K562 (cell line): ENCODE data around the gene ADIPOQ. TPM values are rescaled to one million over a fixed set of nuclear protein-coding genes. Genes with fewer than 3 reads are reported as not detected.
A peak's percentile ranks its signal among the peaks of the same experiment; 100 is the strongest.
"Not testable (repeated sequence)": the region's sequence is repeated elsewhere in the genome, so short reads cannot be mapped to it uniquely, and the experiment has no call there.

Experiments used
- ATAC-seq: fragments of 200-7000 bp; cut with Tn5 transposase; 3 replicates; pipeline ENCODE4 v1.9.1; 2020; ENCODE audit warnings: moderate library complexity
- BruUV-seq: library from RNA; stranded (reverse); fragments of 400-500 nt; replicated peaks from 2 replicates; lab custom pipeline; 2021; lab: Mats Ljungman, UMichigan
- CTCF ChIA-PET: fragments of 300-600 bp; formaldehyde crosslinking; extraction: SDS; loops from one replicate; lab custom pipeline; 2021; ENCODE audit warnings: low intra/inter-chr PET ratio; lab: Yijun Ruan, JAX
- POLR2A ChIA-PET: fragments of 300-600, 350-650 bp; sonication (Branson Sonifier 250); formaldehyde crosslinking; extraction: SDS; loops from one replicate; lab custom pipeline; 2021; ENCODE audit warnings: antibody characterized with exemption, inconsistent platforms; lab: Yijun Ruan, JAX
- DNase-seq, 4 experiments: peaks; one replicate each; pipeline versions ENCODE4 v3.0.0 to v3.0.0-alpha.2; 2011 to 2018; ENCODE audit warnings: low spot score in 3 of 4, mixed read lengths in 3 of 4; ENCODE audit errors: extremely low read depth in 1 of 4
- FAIRE-seq: peaks from 2 replicates; lab custom pipeline; 2011; peaks lifted over from hg19 to GRCh38; lab: Jason Lieb, UNC
- H2AFZ ChIP-seq: 2 replicates; pipeline ENCODE4 v1.6.0; 2011; ENCODE audit warnings: low read depth, low read length, control low read depth, inconsistent platforms
- H3K27ac ChIP-seq: fragments of 200-600 bp; 3 replicates; pipeline ENCODE4 v1.8.0; 2011; ENCODE audit warnings: low read depth, mild to moderate bottlenecking, control low read depth, inconsistent platforms, low read length, moderate library complexity, mixed read lengths; ENCODE audit errors: extremely low read depth
- H3K27me3 ChIP-seq, 2 experiments: fragments of 300-600 bp in 1 of 2; 2 replicates in 1 of 2; 3 replicates in 1 of 2; pipeline versions ENCODE4 v1.6.0 to v1.8.0; 2011; ENCODE audit warnings: inconsistent platforms in 2 of 2, low read length in 2 of 2, mild to moderate bottlenecking in 1 of 2, mixed read lengths in 1 of 2, moderate library complexity in 1 of 2; ENCODE audit not compliant: control insufficient read depth in 2 of 2, insufficient read depth in 2 of 2
- H3K36me3 ChIP-seq: fragments of 300-600 bp; 3 replicates; pipeline ENCODE4 v1.8.0; 2011; ENCODE audit warnings: mild to moderate bottlenecking, low read length, inconsistent platforms; ENCODE audit not compliant: control insufficient read depth, insufficient read depth
- H3K4me1 ChIP-seq, 2 experiments: fragments of 200-600 bp in 1 of 2; replicated peaks in 1 of 2; 2 replicates in 1 of 2; 3 replicates in 1 of 2; pipeline versions ENCODE4 v1.5.1 to v1.8.0; 2011; ENCODE audit warnings: inconsistent platforms in 2 of 2, low read length in 2 of 2, mild to moderate bottlenecking in 1 of 2, mixed read lengths in 1 of 2, moderate library complexity in 1 of 2; ENCODE audit not compliant: control insufficient read depth in 2 of 2, insufficient read depth in 2 of 2
- H3K4me2 ChIP-seq: 2 replicates; pipeline ENCODE4 v1.6.1; 2011; ENCODE audit warnings: low read length, control low read depth, inconsistent platforms, mixed read lengths; ENCODE audit not compliant: insufficient read depth
- H3K4me3 ChIP-seq: fragments of 200-600 bp; sonication (generic), shearing (Covaris generic); 2 replicates; pipeline ENCODE4 v1.5.1; 2016; ENCODE audit warnings: control low read depth, inconsistent platforms
- H3K79me2 ChIP-seq: fragments of 200-600 bp; 3 replicates; pipeline ENCODE4 v1.8.0; 2011; ENCODE audit warnings: low read length, inconsistent platforms; ENCODE audit not compliant: control insufficient read depth, insufficient read depth
- H3K9ac ChIP-seq, 2 experiments: 2 replicates each; pipeline versions ENCODE4 v1.6.0 to v1.6.1; 2011; ENCODE audit warnings: low read depth in 2 of 2, low read length in 2 of 2, control low read depth in 1 of 2, inconsistent platforms in 1 of 2, mild to moderate bottlenecking in 1 of 2, mixed read lengths in 1 of 2; ENCODE audit not compliant: insufficient read depth in 1 of 2
- H3K9me1 ChIP-seq: one replicate; pipeline ENCODE4 v1.6.0; 2011; ENCODE audit warnings: inconsistent platforms, mild to moderate bottlenecking, low read length, moderate library complexity; ENCODE audit not compliant: control insufficient read depth, insufficient read depth
- H3K9me3 ChIP-seq: replicated peaks from 2 replicates; pipeline ENCODE4 v1.5.1; 2011; ENCODE audit warnings: low read depth, low read length, inconsistent platforms; ENCODE audit not compliant: control insufficient read depth, insufficient read depth
- H4K20me1 ChIP-seq: replicated peaks from 2 replicates; pipeline ENCODE4 v1.6.1; 2011; ENCODE audit warnings: low read length, inconsistent platforms, mixed read lengths; ENCODE audit not compliant: control insufficient read depth, insufficient read depth
- DDX20 ChIP-seq: fragments of 450-650 bp; IDR thresholded peaks from 2 replicates; pipeline ENCODE4 v1.6.1; 2016; ENCODE audit warnings: missing genetic modification characterization, low read depth, mild to moderate bottlenecking, missing compliant biosample characterization, moderate library complexity
- DMBX1 ChIP-seq: fragments of 250-450 bp; sonication (Bioruptor Pico); IDR thresholded peaks from 2 replicates; pipeline ENCODE4 v1.8.0; 2022; ENCODE audit warnings: inconsistent platforms, mild to moderate bottlenecking, moderate library complexity, borderline replicate concordance
- HINFP ChIP-seq: fragments of 450-650 bp; conservative IDR thresholded peaks from 2 replicates; pipeline ENCODE4 v1.6.1; 2016; ENCODE audit warnings: missing genetic modification characterization, low read depth, mild to moderate bottlenecking, control low read depth, missing compliant biosample characterization
- NR4A1 ChIP-seq, 2 experiments: fragments of 250-450 bp in 1 of 2; fragments of 450-650 bp in 1 of 2; sonication (Bioruptor Pico) in 1 of 2; IDR thresholded peaks; 2 replicates each; pipeline versions ENCODE4 v1.4.0 to v1.6.1; 2016 to 2020; ENCODE audit warnings: mild to moderate bottlenecking in 2 of 2, missing compliant biosample characterization in 1 of 2, missing genetic modification characterization in 1 of 2, moderate library complexity in 1 of 2
- PTRF ChIP-seq: fragments of 450-650 bp; IDR thresholded peaks from 2 replicates; pipeline ENCODE4 v1.6.1; 2016; ENCODE audit warnings: mild to moderate bottlenecking, missing genetic modification characterization, missing compliant biosample characterization
- PTTG1 ChIP-seq: fragments of 450-650 bp; IDR thresholded peaks from 2 replicates; pipeline ENCODE4 v1.6.1; 2016; ENCODE audit warnings: low read depth, mild to moderate bottlenecking, missing genetic modification characterization, missing compliant biosample characterization
- ZNF583 ChIP-seq: fragments of 250-450 bp; sonication (Bioruptor Pico); IDR thresholded peaks from 2 replicates; pipeline ENCODE4 v1.4.0; 2020
- ZNF592 ChIP-seq: fragments of 450-650 bp; IDR thresholded peaks from 2 replicates; pipeline ENCODE4 v1.6.1; 2017; ENCODE audit warnings: antibody characterized with exemption, mild to moderate bottlenecking
- ZNF668 ChIP-seq: fragments of 250-450 bp; sonication (Bioruptor Pico); IDR thresholded peaks from 2 replicates; pipeline ENCODE4 v1.8.0; 2022; ENCODE audit warnings: mild to moderate bottlenecking, inconsistent platforms
- WGBS: fragments of 100-300 bp; shearing (Covaris generic); methylation state at CpG from one replicate; pipeline ENCODE4 v1.1.6; 2016; ENCODE audit warnings: low coverage, mixed read lengths; ENCODE audit not compliant: insufficient coverage; ENCODE audit errors: missing lambda C conversion rate; 5-methylcytosine and 5-hydroxymethylcytosine counted together
- in situ Hi-C: fragments of 300-500 bp; cut with MboI; formaldehyde crosslinking; loops from 4 replicates; pipeline ENCODE4 v1.15.0; 2018; ENCODE audit warnings: inconsistent platforms, mixed read lengths
- intact Hi-C: fragments of 100-400 bp; cut with micrococcal nuclease; formaldehyde crosslinking; loops from 2 replicates; pipeline ENCODE4 v1.14.2; 2022
- polyA plus RNA-seq, 8 experiments: library from polyadenylated mRNA; depleted of rRNA in 4 of 8; stranded (reverse) in 5 of 8; unstranded in 3 of 8; fragments of >200 nt; fragmentation: Nextera tagmentation in 2 of 8; fragmentation: Illumina TruSeq in 1 of 8; extraction: Ambion mirVana in 2 of 8; extraction: Trizol in 1 of 8; gene quantifications; 2 replicates each; pipeline versions ENCODE4 v1.2.1 to v1.2.3, GENCODE V29; 2011 to 2014; ENCODE audit warnings: inconsistent platforms in 1 of 8, missing spikeins in 1 of 8
- total RNA-seq, 7 experiments: library from RNA; depleted of rRNA in 6 of 7; stranded (reverse); fragments of >200 nt in 6 of 7; fragmentation: Illumina TruSeq in 2 of 7; extraction: Trizol in 2 of 7; gene quantifications; 2 replicates each; pipeline versions ENCODE4 v1.2.1 to v1.2.3, GENCODE V29; 2011 to 2021; ENCODE audit warnings: low replicate concordance in 1 of 7
- TF ChIP-seq, protein P1 (sequence below): fragments of 450-650 bp; formaldehyde crosslinking; IDR thresholded peaks from 2 replicates; pipeline ENCODE4 v1.4.0; 2020; ENCODE audit warnings: mild to moderate bottlenecking, moderate library complexity

Gene ADIPOQ
- total and polyA plus RNA-seq, 9 of the 15 experiments (the other 6 are each of a cell fraction or from before 2014, with no cell fraction given) = 0.01 to 0.04 (median 0.03) TPM; not detected in 4

DNA sequence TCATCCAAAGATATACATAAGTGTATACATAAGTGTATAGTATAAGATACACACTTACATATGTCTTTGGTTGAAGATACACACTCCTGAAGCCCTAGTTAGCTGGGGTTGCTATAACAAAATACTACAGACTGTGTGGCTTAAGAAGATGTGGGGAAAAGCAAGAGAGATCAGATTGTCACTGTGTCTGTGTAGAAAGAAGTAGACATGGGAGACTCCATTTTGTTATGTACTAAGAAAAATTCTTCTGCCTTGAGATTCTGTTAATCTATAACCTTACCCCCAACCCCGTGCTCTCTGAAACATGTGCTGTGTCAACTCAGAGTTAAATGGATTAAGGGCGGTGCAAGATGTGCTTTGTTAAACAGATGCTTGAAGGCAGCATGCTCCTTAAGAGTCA lies 50.6 kb downstream of the ADIPOQ start:
- ATAC-seq; FAIRE-seq; H3K27ac ChIP-seq; CTCF ChIA-PET; H3K9ac ChIP-seq; H4K20me1 ChIP-seq; H3K9me1 ChIP-seq; DNase-seq; H3K4me2 ChIP-seq; H3K27me3 ChIP-seq; POLR2A ChIA-PET; H3K4me3 ChIP-seq; in situ Hi-C loops; H2AFZ ChIP-seq; H3K9me3 ChIP-seq; BruUV-seq; intact Hi-C loops; H3K79me2 ChIP-seq; H3K36me3 ChIP-seq; TF ChIP-seq NR4A1 (CRISPR knock-in tag; IDR thresholded peaks at IDR 0.05): not testable (repeated sequence)
- H3K4me1 ChIP-seq = peaks cover 4 to 18% of the 10 kb centered on the region in 2 experiments; a peak in 4 of 5 replicates
- WGBS = no CpG with 5 or more reads among the region's 2 CpGs
- 0 out of 2 replicates have a peak, but pooled peaks have one; percentile 39 for TF ChIP-seq HINFP (tag)
- TF ChIP-seq ZNF592 = peak; percentile 98
- peak; percentile 85 for TF ChIP-seq PTRF
- TF ChIP-seq ZNF583 = peak; percentile 65; the same call in 1 of the 2 replicates
- TF ChIP-seq, protein P1, sequence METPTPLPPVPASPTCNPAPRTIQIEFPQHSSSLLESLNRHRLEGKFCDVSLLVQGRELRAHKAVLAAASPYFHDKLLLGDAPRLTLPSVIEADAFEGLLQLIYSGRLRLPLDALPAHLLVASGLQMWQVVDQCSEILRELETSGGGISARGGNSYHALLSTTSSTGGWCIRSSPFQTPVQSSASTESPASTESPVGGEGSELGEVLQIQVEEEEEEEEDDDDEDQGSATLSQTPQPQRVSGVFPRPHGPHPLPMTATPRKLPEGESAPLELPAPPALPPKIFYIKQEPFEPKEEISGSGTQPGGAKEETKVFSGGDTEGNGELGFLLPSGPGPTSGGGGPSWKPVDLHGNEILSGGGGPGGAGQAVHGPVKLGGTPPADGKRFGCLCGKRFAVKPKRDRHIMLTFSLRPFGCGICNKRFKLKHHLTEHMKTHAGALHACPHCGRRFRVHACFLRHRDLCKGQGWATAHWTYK = 0 out of 2 replicates have a peak, but pooled peaks have one; percentile 28
- peak; percentile 90 for TF ChIP-seq NR4A1 (tag; IDR thresholded peaks at IDR 0.05)
- TF ChIP-seq ZNF668 (CRISPR knock-in tag) = 0 out of 2 replicates have a peak, but pooled peaks have one; percentile 27
- TF ChIP-seq DDX20 = peak; percentile 85
- TF ChIP-seq DMBX1 = peak; percentile 96
- peak; percentile 82 for TF ChIP-seq PTTG1 (tag)
